Measurements from ENCODE around the gene HYKK.

DNA sequence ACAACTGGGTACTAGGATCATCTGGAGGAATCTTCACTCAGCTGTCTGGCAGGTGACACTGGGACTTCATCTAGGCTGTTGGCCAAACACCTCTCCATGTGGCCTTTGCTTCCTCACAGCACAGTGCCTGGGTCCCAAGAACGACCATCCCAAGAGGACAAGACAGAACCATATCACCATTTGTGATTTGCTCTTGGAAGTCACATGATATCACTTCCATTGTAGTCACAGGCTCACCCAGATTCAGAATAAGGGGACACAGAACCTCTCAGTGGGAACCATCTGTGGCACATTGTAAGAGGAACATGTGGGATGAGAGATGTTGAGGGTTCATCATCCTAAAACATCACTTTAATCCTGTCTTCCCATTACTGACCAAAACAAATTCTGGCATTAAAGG lies 31.0 kb downstream of the HYKK start:
- no peak for TF ChIP-seq POLR2A (IDR thresholded peaks at IDR 0.05)
- TF ChIP-seq, protein P1, sequence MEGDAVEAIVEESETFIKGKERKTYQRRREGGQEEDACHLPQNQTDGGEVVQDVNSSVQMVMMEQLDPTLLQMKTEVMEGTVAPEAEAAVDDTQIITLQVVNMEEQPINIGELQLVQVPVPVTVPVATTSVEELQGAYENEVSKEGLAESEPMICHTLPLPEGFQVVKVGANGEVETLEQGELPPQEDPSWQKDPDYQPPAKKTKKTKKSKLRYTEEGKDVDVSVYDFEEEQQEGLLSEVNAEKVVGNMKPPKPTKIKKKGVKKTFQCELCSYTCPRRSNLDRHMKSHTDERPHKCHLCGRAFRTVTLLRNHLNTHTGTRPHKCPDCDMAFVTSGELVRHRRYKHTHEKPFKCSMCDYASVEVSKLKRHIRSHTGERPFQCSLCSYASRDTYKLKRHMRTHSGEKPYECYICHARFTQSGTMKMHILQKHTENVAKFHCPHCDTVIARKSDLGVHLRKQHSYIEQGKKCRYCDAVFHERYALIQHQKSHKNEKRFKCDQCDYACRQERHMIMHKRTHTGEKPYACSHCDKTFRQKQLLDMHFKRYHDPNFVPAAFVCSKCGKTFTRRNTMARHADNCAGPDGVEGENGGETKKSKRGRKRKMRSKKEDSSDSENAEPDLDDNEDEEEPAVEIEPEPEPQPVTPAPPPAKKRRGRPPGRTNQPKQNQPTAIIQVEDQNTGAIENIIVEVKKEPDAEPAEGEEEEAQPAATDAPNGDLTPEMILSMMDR (IDR thresholded peaks at IDR 0.05), result no peak

Measured in thyroid gland (tissue), 4 donors.